Measurements from ENCODE around the gene CRIM1. TPM values are rescaled to one million over a fixed set of nuclear protein-coding genes. Genes with fewer than 3 reads are reported as not detected.
"Not testable (repeated sequence)": the region's sequence is repeated elsewhere in the genome, so short reads cannot be mapped to it uniquely, and the experiment has no call there.

The CRIM1 gene
- polyA plus RNA-seq (ENCODE audit: insufficient read length in 10 of 10), result 10 to 100 TPM; 18.7 to 42.8 (median 21.4) TPM
- long read RNA-seq, donor 1, full-length matches to known transcripts, result 2 of 2 reads
- long read RNA-seq, donor 1, partial matches to known transcripts, result 0 of 2 reads
- long read RNA-seq, donor 1, other reads (novel, unspliced or antisense), result 0 of 2 reads
- long read RNA-seq, donor 2, partial matches to known transcripts, result 30 of 30 reads
- long read RNA-seq, donor 2, other reads (novel, unspliced or antisense), result 0 of 30 reads
- long read RNA-seq, donor 3, result 0 reads
- long read RNA-seq, donor 4, full-length matches to known transcripts, result 1 of 1 reads
- long read RNA-seq, donor 4, partial matches to known transcripts, result 0 of 1 reads
- long read RNA-seq, donor 4, other reads (novel, unspliced or antisense), result 0 of 1 reads
- long read RNA-seq, donor 5, partial matches to known transcripts, result 134 of 148 reads
- long read RNA-seq, donor 5, other reads (novel, unspliced or antisense), result 14 of 148 reads
- long read RNA-seq, donor 6, result 0 reads
- long read RNA-seq, donor 7, result 0 reads
- long read RNA-seq, donor 8, result 0 reads
- long read RNA-seq, donor 9, full-length matches to known transcripts, result 1 of 1 reads
- long read RNA-seq, donor 9, partial matches to known transcripts, result 0 of 1 reads
- long read RNA-seq, donor 9, other reads (novel, unspliced or antisense), result 0 of 1 reads

- peak; percentile 90 to 95 (median 92) for DNase-seq
Measured at GRCh38 chr2:36355151-36355889, at the start of gene CRIM1. TSS of gene CRIM1 (plus strand) at chr2:36355778. CDS start at chr2:36356293, 515 bp downstream.

- no peak for DNase-seq
Measured at GRCh38 chr2:36307441-36307840, 48.1 kb upstream of the CRIM1 start.

- DNase-seq, result not testable (repeated sequence)
Measured at GRCh38 chr2:36310444-36310843, 45.1 kb upstream of the CRIM1 start.

GRCh38 chr2:36318547-36318946, 37.0 kb upstream of the CRIM1 start:
- no peak for DNase-seq

GRCh38 chr2:36322108-36322507, 33.5 kb upstream of the CRIM1 start:
- peak; percentile 20 to 47 (median 28) for DNase-seq

- no peak for DNase-seq
Measured at GRCh38 chr2:36326286-36326685, 29.3 kb upstream of the CRIM1 start.

- no peak for DNase-seq
Measured at GRCh38 chr2:36329251-36329650, 26.3 kb upstream of the CRIM1 start.

- DNase-seq, result peak in 2 of 3 donors; percentile 11 to 60
Measured at GRCh38 chr2:36329746-36330472, 25.7 kb upstream of the CRIM1 start.

GRCh38 chr2:36330473-36331395, 24.8 kb upstream of the CRIM1 start:
- no peak for DNase-seq

- DNase-seq, result no peak
Measured at GRCh38 chr2:36333350-36334012, 22.1 kb upstream of the CRIM1 start.

GRCh38 chr2:36335597-36335996, 20.0 kb upstream of the CRIM1 start:
- DNase-seq, result no peak

- DNase-seq, result no peak
Measured at GRCh38 chr2:36336321-36336720, 19.3 kb upstream of the CRIM1 start.

- DNase-seq, result no peak
Measured at GRCh38 chr2:36337354-36337753, 18.2 kb upstream of the CRIM1 start.

GRCh38 chr2:36338124-36338826, 17.3 kb upstream of the CRIM1 start:
- DNase-seq, result no peak

- no peak for DNase-seq
Measured at GRCh38 chr2:36338827-36339145, 16.8 kb upstream of the CRIM1 start.

GRCh38 chr2:36339607-36340218, 15.9 kb upstream of the CRIM1 start:
- DNase-seq, result no peak

GRCh38 chr2:36343606-36344005, 12.0 kb upstream of the CRIM1 start:
- no peak for DNase-seq

GRCh38 chr2:36348721-36349120, 6.9 kb upstream of the CRIM1 start:
- DNase-seq, result no peak

- no peak for DNase-seq
Measured at GRCh38 chr2:36351291-36351690, 4.3 kb upstream of the CRIM1 start.

All from muscle of back (tissue), 13 donors.